ENCODE results near the gene KLHL10.

- TF ChIP-seq YY1 (IDR thresholded peaks at IDR 0.05; ENCODE audit: insufficient read depth, insufficient read length): no peak
- TF ChIP-seq SUZ12 (IDR thresholded peaks at IDR 0.05; ENCODE audit: extremely low read depth, insufficient read depth, insufficient read length): no peak
Observed at GRCh38 chr17:41818024-41818423, 19.6 kb upstream of the KLHL10 start.

All from NT2/D1 (cell line).